ENCODE data around the gene TLR9.

DNA sequence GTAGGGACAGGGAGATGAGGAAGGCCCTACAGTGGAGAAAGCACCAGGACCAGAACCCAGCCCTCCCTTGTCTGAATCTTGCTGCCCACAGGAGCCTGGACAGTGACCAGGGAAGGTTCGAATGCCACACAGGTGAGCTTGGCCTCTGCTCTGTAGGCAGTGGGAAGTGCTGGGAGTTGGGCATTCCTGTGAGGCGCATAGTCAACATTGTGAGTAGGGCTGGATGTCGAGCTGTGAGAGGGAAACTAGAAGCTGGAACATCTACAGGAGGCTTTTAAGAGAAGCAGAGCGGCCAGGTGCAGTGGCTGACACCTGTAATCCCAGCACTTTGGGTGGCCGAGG is 47.8 kb downstream of the TLR9 start:
- TF ChIP-seq, protein P1, sequence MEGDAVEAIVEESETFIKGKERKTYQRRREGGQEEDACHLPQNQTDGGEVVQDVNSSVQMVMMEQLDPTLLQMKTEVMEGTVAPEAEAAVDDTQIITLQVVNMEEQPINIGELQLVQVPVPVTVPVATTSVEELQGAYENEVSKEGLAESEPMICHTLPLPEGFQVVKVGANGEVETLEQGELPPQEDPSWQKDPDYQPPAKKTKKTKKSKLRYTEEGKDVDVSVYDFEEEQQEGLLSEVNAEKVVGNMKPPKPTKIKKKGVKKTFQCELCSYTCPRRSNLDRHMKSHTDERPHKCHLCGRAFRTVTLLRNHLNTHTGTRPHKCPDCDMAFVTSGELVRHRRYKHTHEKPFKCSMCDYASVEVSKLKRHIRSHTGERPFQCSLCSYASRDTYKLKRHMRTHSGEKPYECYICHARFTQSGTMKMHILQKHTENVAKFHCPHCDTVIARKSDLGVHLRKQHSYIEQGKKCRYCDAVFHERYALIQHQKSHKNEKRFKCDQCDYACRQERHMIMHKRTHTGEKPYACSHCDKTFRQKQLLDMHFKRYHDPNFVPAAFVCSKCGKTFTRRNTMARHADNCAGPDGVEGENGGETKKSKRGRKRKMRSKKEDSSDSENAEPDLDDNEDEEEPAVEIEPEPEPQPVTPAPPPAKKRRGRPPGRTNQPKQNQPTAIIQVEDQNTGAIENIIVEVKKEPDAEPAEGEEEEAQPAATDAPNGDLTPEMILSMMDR (IDR thresholded peaks at IDR 0.05): no peak
- TF ChIP-seq ZNF138 (CRISPR knock-in tag; conservative IDR thresholded peaks at IDR 0.05): no peak
- TF ChIP-seq, protein P2, sequence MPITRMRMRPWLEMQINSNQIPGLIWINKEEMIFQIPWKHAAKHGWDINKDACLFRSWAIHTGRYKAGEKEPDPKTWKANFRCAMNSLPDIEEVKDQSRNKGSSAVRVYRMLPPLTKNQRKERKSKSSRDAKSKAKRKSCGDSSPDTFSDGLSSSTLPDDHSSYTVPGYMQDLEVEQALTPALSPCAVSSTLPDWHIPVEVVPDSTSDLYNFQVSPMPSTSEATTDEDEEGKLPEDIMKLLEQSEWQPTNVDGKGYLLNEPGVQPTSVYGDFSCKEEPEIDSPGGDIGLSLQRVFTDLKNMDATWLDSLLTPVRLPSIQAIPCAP (CRISPR knock-in tag; IDR thresholded peaks at IDR 0.05): no peak
- no peak for TF ChIP-seq CREM (CRISPR knock-in tag; IDR thresholded peaks at IDR 0.05)
- TF ChIP-seq E2F4 (CRISPR knock-in tag; IDR thresholded peaks at IDR 0.05; ENCODE audit: borderline replicate concordance, low read depth): no peak
- no peak for TF ChIP-seq SMAD3 (CRISPR knock-in tag; IDR thresholded peaks at IDR 0.05; ENCODE audit: borderline replicate concordance)
- no peak for TF ChIP-seq E2F5 (CRISPR knock-in tag; IDR thresholded peaks at IDR 0.05)
- no peak for TF ChIP-seq E2F1 (CRISPR knock-in tag; IDR thresholded peaks at IDR 0.05)
- no peak for TF ChIP-seq ZNF263 (CRISPR knock-in tag; IDR thresholded peaks at IDR 0.05; ENCODE audit: low read depth)
- TF ChIP-seq SP1 (CRISPR knock-in tag; conservative IDR thresholded peaks at IDR 0.05): no peak
